Testis (tissue), 3 donors: ENCODE measurements around the gene KHSRP. TPM values are rescaled to one million over a fixed set of nuclear protein-coding genes. Genes with fewer than 3 reads are reported as not detected.

ENCODE experiments used
- DNase-seq: peaks from one replicate; pipeline ENCODE4 v3.0.0-alpha.2; 2019
- H3K27ac ChIP-seq, 2 donors: fragments of 200-600 bp; sonication (generic); one replicate each; pipeline ENCODE4 v1.5.1; 2019
- H3K27me3 ChIP-seq: fragments of 200-600 bp; sonication (generic); one replicate; pipeline ENCODE4 v1.5.1; 2019
- H3K36me3 ChIP-seq: fragments of 200-600 bp; sonication (generic); one replicate; pipeline ENCODE4 v1.5.1; 2017; ENCODE audit warnings: low read depth; ENCODE audit errors: missing control alignments
- H3K4me1 ChIP-seq: fragments of 200-600 bp; sonication (generic); one replicate; pipeline ENCODE4 v1.5.1; 2019
- H3K4me3 ChIP-seq, 2 donors: fragments of 200-600 bp; sonication (generic); one replicate each; pipeline ENCODE4 v1.5.1; 2017 to 2019
- H3K9me3 ChIP-seq: fragments of 200-600 bp; sonication (generic); one replicate; pipeline ENCODE4 v1.5.1; 2017
- CTCF ChIP-seq, 3 experiments: fragments of 450-650 bp in 2 of 3; fragments of 200-600 bp in 1 of 3; sonication (generic) in 1 of 3; IDR thresholded peaks; one replicate each; pipeline ENCODE4 v1.5.1; 2016 to 2019; ENCODE audit warnings: antibody characterized with exemption in 3 of 3, mild to moderate bottlenecking in 2 of 3, moderate library complexity in 1 of 3
- POLR2A ChIP-seq: fragments of 450-650 bp; IDR thresholded peaks from one replicate; pipeline ENCODE4 v1.6.1; 2017; ENCODE audit warnings: antibody characterized with exemption, mild to moderate bottlenecking, moderate library complexity
- WGBS, 2 donors: methylation state at CpG; one replicate each; pipeline ENCODE4 v1.1.5; 2018; 5-methylcytosine and 5-hydroxymethylcytosine counted together
- intact Hi-C: fragments of 100-400 bp; cut with DNase I; formaldehyde crosslinking; loops from one replicate; pipeline ENCODE4 v1.15.1; 2023; ENCODE audit warnings: low total_unique reads
- polyA plus RNA-seq: library from polyadenylated mRNA; stranded (reverse); fragments of 350-450 nt; fragmentation: Illumina TruSeq; extraction: RNeasy Lipid Tissue Mini Kit (QIAGEN cat#74804); gene quantifications from one replicate; pipeline ENCODE4 v1.2.3, GENCODE V29; 2014; ENCODE audit warnings: low read depth, low replicate concordance; ENCODE audit not compliant: insufficient read depth
- total RNA-seq, 2 donors: library from RNA; depleted of rRNA; stranded (reverse); fragments of >200 nt; gene quantifications; one replicate each; pipeline ENCODE4 v1.2.3, GENCODE V29; 2016

KHSRP gene
- total and polyA plus RNA-seq, 3 donors from 2014 or later, result 279 to 358 (median 336) TPM

GRCh38 chr19:6383188-6383587 lies 41.4 kb downstream of the KHSRP start:
- DNase-seq, result no peak
- Histone ChIP-seq H3K27ac (no peak overlapping the region), H3K4me1 (no peaks in the 10 kb centered on the region), H3K9me3 (no peaks in the 10 kb centered on the region), H3K36me3 (no peaks in the 10 kb centered on the region), H3K4me3 (no peak overlapping the region), H3K27me3 (no peaks in the 10 kb centered on the region)
- intact Hi-C loops, result no loop called here
- no peak for TF ChIP-seq POLR2A
- TF ChIP-seq CTCF (IDR thresholded peaks at IDR 0.05), result no peak
- WGBS, 2 donors, result 96 to 97% methylated on average over 16 to 19 of the region's 19 CpGs

DNA sequence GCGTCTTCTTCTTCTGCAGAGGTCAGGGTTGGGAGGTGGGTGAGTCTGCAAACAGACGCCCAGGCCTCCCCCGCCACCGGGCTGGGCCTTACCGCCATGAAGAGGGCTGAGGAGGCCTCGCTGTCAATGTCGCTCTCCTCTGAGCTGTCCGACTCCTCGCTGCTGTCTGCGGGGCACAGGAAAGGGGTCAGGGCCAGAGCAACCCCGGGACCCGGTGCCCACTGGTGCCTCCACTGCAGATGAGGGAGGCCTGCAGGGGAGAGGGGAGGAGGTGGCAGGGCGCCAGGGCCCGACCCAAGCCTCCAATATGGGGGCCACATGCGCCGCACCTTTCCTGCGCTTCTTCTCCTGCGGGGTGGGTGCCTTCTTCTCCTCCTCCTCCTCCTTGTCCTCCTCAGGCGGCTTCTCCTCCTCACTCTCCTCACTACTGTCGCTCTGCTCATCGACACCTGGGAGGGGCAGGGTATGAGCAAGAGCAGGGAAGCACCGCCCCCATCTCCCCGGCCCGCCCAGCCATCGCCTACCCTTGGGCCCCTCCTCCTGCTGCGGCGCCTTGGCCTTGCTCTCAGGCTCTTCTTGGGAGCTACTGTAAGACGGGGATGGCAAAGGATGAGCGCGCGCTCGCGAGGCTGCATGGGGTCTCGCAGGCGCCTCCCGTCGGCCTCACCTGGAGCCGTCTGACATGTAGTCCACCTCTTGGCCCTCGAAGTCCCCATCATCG lies 43.4 kb downstream of the KHSRP start:
- Histone ChIP-seq H3K27ac (no peak overlapping the region), H3K4me3 (no peak overlapping the region), H3K36me3 (no peaks in the 10 kb centered on the region), H3K4me1 (no peaks in the 10 kb centered on the region), H3K9me3 (no peaks in the 10 kb centered on the region), H3K27me3 (no peaks in the 10 kb centered on the region)
- 96 to 98% methylated on average over 28 to 31 of the region's 40 CpGs for WGBS, 2 donors
- no peak for DNase-seq
- intact Hi-C loops, result no loop called here
- TF ChIP-seq CTCF (IDR thresholded peaks at IDR 0.05) (no peak), POLR2A (no peak)

- TF ChIP-seq CTCF (IDR thresholded peaks at IDR 0.05) (no peak), POLR2A (no peak)
- Histone ChIP-seq H3K4me3 (no peak overlapping the region), H3K27me3 (no peaks in the 10 kb centered on the region), H3K9me3 (no peaks in the 10 kb centered on the region), H3K36me3 (no peaks in the 10 kb centered on the region), H3K4me1 (no peaks in the 10 kb centered on the region), H3K27ac (no peak overlapping the region)
- intact Hi-C loops, result no loop called here
- WGBS, 2 donors, result 91 to 97% methylated on average over 3 of the region's 3 CpGs
- no peak for DNase-seq
Measured at GRCh38 chr19:6379744-6380143, 44.9 kb downstream of the KHSRP start.

GRCh38 chr19:6378486-6378885 lies 46.1 kb downstream of the KHSRP start:
- Histone ChIP-seq H3K4me1 (peaks cover 8% of the 10 kb centered on the region), H3K36me3 (no peaks in the 10 kb centered on the region), H3K9me3 (no peaks in the 10 kb centered on the region), H3K4me3 (no peak overlapping the region), H3K27me3 (no peaks in the 10 kb centered on the region), H3K27ac (no peak overlapping the region)
- 77 to 85% methylated on average over 9 of the region's 9 CpGs for WGBS, 2 donors
- intact Hi-C loops, result no loop called here
- DNase-seq, result no peak
- TF ChIP-seq CTCF (IDR thresholded peaks at IDR 0.05), result no peak

DNA sequence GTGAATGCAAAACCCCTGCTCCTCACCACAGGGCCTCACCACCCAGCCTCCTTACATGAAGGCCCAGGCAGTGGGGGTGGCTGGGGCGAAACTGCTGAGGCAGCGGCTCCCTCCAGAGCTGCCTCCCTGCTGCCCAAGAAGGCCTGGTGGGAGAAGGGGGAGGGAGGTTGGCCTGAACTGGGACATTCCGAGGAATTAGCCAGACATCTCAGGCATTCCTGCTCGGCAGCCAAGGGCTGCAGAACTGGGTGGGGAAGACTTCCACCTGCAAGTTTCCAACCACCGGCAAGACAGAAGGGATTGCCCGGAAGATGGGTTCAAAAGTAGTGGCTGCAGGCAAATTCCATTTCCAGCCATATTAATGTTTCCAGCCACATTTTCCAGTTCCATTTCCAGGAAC lies 46.6 kb downstream of the KHSRP start:
- intact Hi-C loops, result no loop called here
- no peaks in the 10 kb centered on the region for H3K36me3 ChIP-seq
- WGBS, 2 donors, result 43 to 57% methylated on average over 4 to 6 of the region's 6 CpGs

More for the DNA sequence above, 46.6 kb downstream of the KHSRP start:
- no peaks in the 10 kb centered on the region for H3K27me3 ChIP-seq
- peak; percentile 32 for DNase-seq
- TF ChIP-seq POLR2A (no peak), CTCF (IDR thresholded peaks at IDR 0.05) (no peak)
- peaks cover 8% of the 10 kb centered on the region for H3K4me1 ChIP-seq
- no peak overlapping the region for H3K27ac ChIP-seq
- no peaks in the 10 kb centered on the region for H3K9me3 ChIP-seq
- no peak overlapping the region for H3K4me3 ChIP-seq
